Stimulated activated CD8-positive, alpha-beta memory T cell treated with anti-CD3 and anti-CD28 coated beads, Interleukin-7, amount 100 ng/mL, for 4 hours (primary cell): ENCODE measurements around the gene FRAT1.

ENCODE experiments used
- DNase-seq, 2 donors: peaks; one replicate each; pipeline ENCODE4 v3.0.0-alpha.2; 2020; ENCODE audit warnings: low read depth in 2 of 2

The FRAT1 gene

DNA sequence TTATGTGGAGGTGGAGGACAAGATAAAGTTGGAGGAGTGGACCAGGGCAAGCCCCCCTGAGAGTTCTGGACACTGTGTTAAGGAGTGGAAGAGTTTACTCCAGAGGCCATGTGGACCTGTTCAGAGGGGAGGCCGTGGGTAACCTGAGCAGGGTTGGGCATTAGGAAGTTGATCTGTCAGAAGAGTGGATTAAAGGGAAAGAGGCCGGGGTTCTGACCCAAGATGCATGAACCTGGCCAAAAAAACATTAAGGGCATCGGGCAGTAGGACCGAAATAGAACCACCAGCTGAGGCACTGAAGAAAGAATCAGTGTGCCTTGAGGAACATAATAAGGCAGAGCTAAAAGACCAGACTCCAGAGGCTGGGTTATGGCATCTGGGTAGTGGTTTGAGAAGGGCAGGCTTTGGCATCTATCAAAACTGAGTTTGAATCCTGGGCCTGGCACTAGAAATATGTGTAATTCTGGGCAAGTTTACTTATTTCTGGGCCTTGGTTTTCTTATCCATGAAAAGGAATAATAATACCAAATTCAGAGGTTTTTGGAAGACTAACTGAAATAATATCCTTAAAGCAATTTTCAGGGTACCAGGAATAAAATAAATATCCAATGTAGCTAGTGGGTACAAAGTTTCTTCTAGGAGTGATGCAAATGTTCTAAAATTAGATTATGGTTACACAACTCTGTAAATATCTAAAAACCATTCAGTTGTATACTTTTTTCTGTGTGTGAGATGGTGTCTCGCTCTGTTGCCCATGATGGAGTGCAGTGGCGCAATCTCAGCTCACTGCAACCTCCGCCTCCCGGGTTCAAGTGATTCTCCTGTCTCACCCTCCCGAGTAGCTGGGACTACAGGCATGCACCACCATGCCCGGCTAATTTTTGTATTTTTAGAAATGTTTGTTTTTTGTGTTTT, 10.9 kb upstream of the FRAT1 start:
- DNase-seq = no peak

DNA sequence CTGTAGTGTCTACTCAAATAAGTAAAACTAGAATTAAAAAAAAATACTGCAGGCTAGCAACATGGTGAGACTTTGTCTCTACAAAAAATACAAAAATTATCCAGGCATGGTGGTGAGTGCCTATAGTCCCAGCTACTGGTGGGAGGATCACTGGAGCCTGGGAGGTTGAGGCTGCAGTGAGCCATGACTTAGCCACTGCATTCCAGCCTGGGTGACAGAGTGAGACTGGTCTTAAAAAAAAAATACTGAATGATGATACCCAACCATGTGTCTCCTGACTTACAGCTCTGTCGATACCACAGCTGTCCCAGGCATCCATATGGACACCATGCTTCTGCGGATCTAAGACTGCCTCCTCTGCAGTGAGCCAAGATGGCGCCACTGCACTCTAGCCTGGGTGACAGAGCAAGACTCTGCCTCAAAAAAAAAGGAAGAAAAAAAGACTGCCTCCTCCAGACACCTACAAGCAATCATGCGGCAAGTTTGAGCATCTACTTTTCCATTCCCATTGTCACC, 7.9 kb upstream of the FRAT1 start:
- DNase-seq = no peak

DNA sequence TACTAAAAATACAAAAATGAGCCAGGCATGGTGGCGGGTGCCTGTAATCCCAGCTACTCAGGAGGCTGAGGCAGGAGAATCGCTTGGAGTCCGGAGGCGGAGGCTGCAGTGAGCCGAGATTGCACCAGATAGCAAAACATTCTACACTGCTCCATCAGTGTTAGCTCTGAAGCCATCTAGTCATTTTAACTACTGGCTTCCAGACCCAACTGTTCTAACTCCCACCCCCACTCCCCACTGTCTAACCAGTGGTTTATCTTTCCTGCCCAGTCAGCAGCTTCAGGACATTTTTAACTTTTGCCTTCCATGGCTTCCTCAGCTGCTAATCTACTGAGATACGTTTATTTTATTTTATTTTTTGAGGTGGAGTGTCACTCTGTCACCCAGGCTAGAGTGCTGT, 6.2 kb upstream of the FRAT1 start:
- no peak for DNase-seq

DNA sequence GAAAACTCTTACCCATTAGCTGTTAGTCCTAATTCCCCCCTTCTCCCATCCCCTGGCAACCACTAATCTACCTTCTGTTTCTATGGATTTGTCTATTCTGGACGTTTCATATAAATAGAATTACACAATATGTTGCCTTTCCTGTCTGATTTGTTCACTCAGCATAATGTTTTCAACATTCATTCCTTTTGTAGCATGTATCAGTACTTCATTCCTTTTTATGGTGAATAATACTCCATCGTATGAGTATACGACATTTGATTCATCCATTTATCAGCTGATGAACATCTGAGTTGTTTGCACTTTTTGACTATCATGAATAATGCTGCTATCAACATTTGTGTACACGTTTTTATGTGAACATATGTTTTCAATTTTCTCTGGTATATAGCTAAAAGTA, 4.4 kb upstream of the FRAT1 start:
- DNase-seq = no peak

DNA sequence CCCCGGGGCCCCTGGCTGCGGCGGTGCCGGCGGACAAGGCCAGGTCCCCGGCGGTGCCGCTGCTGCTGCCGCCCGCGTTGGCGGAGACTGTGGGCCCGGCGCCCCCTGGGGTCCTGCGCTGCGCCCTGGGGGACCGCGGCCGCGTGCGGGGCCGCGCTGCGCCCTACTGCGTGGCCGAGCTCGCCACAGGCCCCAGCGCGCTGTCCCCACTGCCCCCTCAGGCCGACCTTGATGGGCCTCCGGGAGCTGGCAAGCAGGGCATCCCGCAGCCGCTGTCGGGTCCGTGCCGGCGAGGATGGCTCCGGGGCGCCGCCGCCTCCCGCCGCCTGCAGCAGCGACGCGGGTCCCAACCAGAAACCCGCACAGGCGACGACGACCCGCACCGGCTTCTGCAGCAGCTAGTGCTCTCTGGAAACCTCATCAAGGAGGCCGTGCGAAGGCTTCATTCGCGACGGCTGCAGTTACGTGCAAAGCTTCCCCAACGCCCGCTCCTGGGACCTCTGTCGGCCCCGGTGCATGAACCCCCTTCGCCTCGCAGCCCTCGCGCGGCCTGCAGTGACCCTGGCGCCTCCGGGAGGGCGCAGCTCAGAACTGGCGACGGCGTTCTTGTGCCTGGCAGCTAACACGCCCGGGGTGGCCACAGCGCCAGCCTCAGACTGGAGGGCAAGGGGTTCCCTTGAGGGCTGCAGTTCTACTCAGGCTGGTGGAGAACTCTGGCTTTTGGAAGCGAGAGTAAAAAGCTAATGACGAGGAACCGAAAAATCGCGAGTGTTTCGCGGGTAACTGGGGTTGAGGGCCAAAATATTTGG, 804 bp downstream of the FRAT1 start:
- peak; percentile 29 to 57 for DNase-seq

DNA sequence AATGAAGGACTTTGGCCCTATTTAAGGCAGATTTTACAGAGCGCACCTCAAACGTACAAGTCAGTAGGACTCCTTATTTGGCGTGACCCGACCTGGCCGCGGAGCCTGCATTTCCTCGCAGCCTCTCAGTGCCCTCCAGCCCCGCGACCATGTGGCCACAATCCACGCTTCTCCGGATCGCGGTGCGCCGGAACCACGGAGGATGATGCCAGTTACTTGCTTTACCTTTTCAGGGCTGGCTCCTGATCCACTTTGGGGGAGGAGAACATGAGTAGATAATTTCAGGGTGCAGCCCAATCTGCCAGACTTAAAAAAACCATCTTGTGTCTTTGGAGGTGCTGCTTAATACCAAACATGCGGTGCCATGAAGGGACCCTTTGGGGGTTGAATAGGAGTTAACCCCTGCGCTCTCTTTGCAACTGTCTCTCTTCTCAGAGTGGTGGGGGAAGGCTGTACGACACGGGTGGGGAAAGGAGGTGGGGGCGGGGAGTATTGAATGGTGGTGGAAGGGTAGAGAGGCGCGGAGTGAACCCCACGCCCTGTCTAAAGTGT, 1.5 kb downstream of the FRAT1 start:
- DNase-seq = no peak

DNA sequence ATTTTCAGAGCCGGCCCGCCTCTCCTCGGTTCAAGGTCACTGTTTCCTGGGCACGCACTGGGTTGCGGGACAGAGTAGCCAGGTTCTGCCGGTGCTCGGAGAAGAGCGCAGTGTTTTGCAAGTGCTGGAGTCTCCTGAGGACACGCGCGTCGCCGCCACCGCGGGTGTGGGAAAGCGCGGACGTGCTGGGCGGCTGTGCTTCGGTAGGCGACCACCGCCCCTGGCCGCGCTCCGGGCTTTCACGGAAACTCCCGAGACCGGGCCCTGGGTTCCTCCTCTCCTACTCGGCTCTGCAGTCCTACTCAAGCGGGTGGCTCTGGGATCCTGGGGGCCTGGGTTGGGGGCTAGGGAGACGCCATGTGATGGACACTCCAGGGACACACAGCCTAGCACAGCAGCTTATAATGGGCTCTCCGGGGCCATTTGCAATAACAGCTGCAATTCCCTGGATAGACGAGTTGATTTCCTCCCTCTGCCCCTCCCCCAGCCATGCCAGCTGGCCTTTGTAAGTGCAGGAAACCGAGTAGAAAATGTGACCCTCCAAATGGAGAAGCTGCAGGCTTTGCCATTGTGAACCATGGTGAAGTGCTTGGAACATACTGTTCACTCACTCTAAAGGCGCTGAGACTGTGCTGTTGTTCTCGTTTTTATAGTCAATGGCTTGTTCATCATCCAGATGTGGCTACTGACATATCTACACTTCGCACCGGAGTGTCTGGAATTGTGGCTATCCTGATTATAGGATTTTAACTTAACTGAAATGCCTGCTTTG, 2.1 kb downstream of the FRAT1 start:
- DNase-seq = no peak

DNA sequence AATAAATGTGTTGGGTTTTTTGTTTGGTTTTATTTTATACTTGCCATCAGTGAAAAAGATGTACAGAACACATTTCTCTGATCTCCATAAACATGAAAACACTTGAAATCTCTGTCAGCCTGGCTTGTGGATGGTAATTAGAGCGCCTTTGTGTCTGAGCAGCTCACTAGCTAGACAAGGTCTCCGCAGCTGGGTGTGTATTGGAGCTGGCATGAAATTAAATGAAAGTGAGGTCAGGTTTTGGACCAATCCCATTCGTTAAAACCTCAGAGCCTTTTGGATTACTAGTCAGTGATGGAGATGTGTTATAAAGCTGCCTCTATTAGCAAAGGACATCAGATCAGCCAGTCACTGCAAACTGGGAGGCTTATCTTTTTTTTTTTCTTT, 2.7 kb downstream of the FRAT1 start:
- DNase-seq = no peak

DNA sequence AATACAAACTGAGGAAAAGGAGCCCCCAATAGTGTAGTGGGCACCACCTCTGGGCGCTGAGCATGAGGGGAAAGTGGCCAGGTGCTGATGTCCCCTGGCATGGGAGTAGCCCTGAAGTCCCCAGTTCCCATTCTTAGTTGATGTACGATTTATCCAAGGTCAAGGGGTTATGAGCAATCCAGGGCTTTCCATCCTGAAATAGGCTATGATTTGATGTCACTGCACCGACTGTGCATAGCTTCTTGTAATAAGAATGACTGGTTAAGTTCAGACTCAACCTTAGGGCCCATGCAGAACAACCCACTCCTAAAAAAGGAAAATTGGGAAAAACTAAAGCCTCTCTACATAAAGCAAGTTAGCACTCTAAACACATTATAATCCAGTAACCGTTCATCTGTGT, 4.4 kb downstream of the FRAT1 start:
- DNase-seq = no peak

DNA sequence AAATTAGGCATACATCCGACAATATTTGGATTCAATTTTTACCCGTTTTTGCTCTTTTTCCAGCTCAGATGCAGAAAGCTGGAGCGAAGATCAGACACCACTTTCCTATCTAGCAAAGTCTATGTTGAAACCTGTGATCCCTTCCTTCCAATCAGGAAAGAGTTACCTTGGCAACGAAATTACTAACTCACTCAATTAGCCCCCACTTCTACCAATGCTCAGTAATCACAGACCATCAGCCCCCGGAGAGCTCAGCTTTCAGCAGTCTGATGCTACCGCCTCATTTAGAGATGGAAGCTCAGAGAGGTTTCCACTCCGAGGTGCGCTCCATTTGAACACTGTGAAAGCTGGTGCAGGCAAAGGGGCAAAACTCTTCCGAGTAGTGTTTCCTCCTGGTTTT, 6.7 kb downstream of the FRAT1 start:
- DNase-seq = no peak

DNA sequence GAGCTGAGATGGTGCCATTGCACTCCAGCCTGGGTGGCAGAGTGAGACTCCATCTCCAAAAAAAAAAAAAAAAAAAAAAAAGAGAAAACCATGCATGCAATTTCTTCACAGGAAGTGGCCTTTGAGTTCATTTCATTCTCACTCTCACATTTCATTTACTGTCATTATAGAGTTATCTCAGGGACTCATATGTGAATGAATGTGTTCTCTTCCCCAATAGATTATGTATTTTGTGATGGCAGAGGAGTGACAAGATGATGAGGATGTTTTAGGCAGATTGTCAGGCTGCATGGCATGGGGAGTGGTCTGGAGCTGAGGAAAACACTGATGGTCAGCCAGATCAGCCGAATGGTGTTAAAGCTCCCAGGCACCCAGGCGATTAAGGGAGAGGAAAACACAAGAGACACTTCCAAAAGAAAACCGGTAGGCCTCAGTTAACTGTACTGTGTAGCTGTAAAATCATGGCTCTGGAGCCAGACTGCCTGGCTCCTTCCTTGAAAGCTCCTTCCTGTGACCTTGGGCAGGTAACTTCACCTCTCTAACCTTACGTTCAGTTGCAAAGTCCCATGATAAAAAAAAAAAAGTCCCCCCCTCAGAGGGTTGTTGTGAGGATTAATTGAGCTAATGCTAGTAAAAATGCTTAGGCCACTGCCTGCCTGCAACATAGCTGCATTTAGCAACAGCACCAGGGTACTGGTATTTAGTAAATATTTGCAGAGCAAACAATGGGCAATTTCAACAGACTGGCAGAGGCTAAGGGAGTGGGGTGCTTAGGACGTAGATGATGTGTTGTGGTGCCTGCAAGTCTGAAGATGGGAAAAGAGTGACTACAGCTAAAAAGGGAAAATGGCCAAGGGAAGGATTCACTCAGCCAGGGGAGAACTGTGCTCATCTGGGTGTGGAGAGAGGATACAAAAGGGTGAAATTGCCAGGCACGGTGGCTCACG, 8.6 kb downstream of the FRAT1 start:
- DNase-seq = no peak

DNA sequence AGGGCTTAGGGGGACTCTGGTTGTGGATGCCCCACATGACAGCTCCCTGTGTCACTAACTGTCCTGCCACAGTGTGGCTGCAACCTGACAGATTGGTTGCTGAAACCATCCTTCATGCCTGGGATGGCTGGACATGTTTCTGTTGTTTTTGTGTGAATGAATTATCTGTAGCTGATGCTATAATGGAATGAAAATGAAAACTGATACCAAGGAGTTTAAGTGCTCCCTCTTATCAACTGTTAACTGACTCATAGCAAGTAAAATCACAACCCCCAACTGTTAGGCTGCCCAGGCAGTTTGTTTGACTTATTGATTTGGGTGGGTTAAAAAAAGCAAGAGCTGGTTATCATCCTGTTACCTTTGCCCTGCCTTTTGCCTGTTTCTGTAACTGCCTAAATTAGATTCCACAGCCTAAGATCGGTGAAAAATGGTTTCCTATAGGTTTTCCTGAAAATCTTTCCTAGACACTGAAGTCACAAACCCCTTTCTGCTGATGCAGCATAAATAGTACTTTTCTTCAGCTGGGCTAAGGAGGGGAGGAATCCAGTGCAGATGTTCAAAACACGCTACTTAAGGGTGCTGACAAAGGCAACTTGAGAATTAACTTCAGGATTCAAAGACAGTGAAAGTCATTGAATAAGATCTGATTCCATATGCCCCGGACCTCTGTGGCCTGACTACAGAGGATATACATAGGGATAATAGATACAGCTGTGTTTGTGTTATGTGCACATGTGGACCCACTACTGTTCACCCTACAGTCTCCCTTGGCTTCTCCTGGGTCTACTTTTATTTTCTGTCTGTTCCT, 9.8 kb downstream of the FRAT1 start:
- DNase-seq = no peak

DNA sequence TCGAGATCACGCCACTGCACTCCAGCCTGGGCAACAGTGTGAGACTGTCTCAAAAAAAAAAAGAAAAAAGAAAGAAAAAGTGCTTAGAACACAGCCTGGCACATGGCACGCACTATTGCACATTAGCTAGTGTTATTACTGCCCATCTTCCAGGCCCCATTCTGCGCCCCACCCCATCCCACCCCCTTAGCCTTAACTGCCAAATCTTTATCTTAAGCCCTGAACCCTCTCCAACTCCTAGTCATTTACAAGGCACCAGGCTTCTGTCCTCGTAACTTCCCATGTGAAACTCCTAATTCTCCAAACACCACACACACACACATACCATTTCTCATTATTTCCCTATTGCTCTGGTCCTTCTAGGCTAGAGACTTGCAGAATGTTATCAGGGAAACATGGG, 10.7 kb downstream of the FRAT1 start:
- DNase-seq = no peak

DNA sequence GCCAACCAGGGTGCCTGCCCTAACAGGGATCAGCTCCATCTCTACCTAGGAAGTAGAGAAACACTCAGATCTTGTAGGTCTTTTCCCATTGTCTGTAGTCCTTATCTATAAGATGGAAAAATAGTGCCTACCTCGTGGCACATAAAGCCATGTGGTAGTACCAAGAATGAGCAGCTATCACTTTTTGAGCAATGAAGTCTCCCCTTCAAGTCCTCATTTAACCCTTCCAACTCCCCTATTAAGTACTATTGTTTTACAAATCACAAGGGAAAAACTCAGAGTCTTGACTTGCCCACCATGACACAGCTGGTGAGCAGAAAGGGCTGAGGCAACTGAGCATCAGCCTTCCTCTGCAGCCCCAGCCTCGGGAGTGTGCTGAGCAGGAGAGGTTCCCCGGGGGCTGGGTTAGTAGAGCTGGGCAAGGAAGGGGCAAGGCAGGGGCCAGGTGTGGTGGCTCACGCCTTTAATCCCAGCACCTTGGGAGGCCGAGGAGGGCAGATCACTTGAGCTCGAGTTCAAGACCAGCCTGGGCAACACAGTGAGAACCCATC, 12.2 kb downstream of the FRAT1 start:
- DNase-seq = no peak

DNA sequence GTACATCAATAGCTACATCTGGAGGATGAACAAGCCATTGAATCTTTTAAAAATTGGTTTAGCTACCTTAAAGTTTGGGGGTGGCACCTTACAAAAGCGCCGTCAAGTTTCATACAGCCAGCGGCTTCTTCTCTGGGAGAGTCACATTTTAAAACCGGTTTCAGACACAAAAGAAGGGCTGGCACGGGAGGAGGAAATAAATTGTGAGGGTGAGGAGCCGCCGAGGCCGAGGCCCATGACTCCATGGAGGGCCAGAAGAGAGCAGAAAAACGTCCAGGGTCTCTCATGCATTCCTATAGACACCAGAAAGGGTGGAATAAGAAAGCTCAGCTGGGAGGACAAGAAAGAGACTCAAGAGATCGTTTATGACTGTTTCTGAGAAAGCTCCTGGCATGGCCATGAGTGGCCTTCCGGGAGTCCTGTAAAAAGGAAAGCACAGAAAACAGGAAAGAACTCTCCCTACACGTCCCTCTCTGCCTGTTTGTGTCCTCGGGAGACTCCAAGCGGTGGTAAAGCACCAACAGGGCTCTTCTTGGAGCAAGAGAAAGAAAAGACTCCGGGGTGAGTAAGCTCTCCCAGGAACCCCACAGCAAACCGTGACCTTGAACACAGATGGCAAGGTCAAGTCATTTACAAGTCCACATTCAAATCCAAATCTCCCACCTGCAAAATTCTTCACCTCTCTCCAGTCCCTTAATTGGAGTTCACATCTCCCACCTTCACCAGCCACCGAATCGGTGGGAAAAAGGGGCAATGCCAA, 13.7 kb downstream of the FRAT1 start:
- no peak for DNase-seq

DNA sequence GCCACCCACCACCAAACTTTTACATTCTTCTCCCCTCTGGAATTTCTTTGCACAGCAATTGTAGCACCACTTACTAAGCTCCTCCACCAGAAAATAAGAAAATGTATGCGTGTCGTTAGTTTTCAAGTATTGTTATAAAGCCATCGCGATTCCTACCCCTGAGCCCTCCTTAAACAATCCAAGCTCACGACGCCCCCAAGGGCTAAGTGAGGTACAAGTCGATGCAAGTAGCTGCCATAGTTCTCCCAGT, 14.2 kb downstream of the FRAT1 start:
- DNase-seq = no peak

DNA sequence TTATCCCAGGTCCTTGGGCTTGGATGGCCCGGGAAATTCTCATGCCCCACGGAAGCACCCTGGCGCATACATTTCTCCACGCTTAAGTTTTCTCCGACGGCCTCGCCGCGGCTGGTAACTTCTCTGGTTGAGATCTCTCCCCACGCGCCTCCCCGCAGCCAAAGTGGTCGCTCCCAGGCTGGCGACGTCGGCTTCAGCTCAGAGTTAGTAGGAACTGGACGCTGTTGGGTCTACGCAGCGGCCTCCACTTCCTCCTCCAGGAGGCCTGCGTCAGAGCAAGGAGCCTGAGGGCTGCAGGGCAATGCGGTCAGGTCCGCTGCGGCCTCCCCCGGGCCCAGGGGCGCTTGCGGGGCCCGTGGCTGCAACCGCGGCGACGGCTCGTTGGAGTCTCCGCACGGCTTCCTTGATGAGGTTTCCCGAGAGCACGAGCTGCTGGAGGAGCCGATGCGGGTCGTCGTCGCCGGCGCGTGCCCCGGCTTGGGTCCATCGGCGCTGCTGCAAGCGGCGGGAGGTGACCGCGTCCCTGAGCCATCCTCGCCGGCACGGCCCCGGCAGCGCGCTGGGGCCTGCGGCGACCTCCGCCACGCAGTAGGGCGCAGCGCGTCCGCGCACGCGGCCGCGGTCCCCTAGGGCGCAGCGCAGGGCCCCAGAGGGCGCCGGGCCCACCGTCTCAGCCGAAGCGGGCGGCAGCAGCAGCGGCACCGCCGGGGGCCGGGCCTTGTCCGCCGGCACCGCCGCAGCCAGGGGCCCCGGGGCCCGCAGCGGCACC, 14.7 kb downstream of the FRAT1 start:
- DNase-seq = no peak
